Bronchial epithelial cell (primary cell): ENCODE data around the gene TAPBPL. TPM values are rescaled to one million over a fixed set of nuclear protein-coding genes. Genes with fewer than 3 reads are reported as not detected.

Experiments used
- DNase-seq: peaks from one replicate; pipeline ENCODE4 v3.0.0-alpha.2; 2010; ENCODE audit warnings: low read depth
- FAIRE-seq: peaks from 2 replicates; lab custom pipeline; 2011; peaks lifted over from hg19 to GRCh38; lab: Jason Lieb, UNC
- H3K27me3 ChIP-seq: 2 replicates; pipeline ENCODE4 v1.5.1; 2011; ENCODE audit warnings: low read length; ENCODE audit not compliant: control insufficient read depth, insufficient read depth
- H3K36me3 ChIP-seq: 2 replicates; pipeline ENCODE4 v1.5.1; 2011; ENCODE audit warnings: low read length; ENCODE audit not compliant: control insufficient read depth, insufficient read depth
- H3K4me3 ChIP-seq: 2 replicates; pipeline ENCODE4 v1.5.1; 2011; ENCODE audit warnings: mild to moderate bottlenecking, low read depth, low read length, control low read depth
- total RNA-seq: library from RNA; depleted of rRNA; stranded (reverse); fragments of >200 nt; gene quantifications from 2 replicates; pipeline ENCODE4 v1.2.1, GENCODE V29; 2014
- TF ChIP-seq, protein P1 (sequence below): IDR thresholded peaks from 2 replicates; pipeline ENCODE4 v1.5.1; 2011; ENCODE audit warnings: mild to moderate bottlenecking, moderate library complexity, low read length, control low read depth, inconsistent platforms; ENCODE audit not compliant: insufficient read depth, severe bottlenecking

Gene TAPBPL
- total RNA-seq, 1 donor from 2014 or later, result 1.8 TPM

DNA sequence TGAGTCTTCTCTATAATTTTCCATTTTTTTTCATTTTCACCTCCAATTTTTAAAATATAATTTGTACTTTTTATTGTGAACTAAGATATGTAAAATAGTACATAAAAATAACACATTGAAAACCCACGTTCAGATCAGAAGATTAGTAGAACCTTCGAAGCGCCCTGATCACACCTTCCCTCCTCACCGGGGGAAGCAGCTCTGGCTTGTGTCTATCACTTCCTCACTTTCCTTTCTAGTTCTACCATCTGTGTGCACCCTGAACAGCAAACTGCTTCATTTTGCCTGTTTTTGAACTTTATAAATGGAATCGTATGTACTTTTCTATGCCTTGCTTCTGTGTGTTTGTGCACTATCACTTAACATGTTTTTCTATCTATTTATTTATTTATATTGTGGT, 18.9 kb upstream of the TAPBPL start:
- no peak overlapping the region for H3K4me3 ChIP-seq
- no peaks in the 10 kb centered on the region for H3K27me3 ChIP-seq
- FAIRE-seq (no peak), DNase-seq (no peak)
- no peaks in the 10 kb centered on the region for H3K36me3 ChIP-seq
- TF ChIP-seq, protein P1, sequence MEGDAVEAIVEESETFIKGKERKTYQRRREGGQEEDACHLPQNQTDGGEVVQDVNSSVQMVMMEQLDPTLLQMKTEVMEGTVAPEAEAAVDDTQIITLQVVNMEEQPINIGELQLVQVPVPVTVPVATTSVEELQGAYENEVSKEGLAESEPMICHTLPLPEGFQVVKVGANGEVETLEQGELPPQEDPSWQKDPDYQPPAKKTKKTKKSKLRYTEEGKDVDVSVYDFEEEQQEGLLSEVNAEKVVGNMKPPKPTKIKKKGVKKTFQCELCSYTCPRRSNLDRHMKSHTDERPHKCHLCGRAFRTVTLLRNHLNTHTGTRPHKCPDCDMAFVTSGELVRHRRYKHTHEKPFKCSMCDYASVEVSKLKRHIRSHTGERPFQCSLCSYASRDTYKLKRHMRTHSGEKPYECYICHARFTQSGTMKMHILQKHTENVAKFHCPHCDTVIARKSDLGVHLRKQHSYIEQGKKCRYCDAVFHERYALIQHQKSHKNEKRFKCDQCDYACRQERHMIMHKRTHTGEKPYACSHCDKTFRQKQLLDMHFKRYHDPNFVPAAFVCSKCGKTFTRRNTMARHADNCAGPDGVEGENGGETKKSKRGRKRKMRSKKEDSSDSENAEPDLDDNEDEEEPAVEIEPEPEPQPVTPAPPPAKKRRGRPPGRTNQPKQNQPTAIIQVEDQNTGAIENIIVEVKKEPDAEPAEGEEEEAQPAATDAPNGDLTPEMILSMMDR, result no peak

DNA sequence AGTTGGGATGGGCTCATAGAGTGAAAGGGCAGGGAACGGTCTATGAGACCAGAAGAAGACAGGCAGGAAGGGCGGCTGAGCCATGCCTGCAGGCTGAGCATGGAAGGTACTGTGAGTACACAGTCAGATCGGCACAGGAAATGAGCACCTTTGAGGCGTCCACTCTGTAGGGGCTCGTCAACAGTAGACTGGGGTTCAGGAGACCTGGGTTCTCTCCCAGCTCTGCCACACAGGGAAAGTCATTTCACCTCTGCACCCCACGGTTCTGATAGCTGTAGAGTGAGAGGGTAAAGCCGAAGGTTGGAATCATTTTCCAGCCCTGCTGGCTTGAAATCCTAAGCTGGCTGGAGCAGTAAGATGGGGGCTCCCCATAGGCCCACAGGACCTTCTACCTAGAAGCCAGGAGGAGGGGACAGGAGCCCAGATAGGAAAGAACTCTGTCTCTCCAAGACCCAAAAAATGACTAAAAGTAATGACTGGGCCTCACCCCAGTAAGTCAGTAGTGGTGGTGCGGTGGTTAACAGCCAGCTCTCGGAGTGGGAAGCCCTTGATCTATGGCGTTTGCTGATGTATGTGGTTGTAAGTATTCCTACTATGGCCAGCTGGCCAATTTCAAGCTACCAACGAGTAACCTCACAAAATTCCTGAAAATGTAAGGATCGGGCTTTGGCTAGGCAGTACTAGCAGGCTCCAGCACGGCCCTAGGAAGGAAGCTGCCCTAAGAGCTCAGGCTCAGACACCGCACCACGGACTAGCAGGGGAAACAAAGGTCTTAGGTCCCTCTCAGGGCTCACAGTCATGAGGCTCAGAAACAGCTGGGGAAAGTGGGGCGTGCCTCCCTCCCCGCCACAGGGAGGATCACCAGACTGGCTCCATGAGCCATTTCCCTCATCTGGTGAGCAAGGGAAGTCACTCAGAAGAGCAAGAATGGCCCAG, 17.4 kb upstream of the TAPBPL start:
- FAIRE-seq, result no peak
- H3K4me3 ChIP-seq, result no peak overlapping the region
- TF ChIP-seq, protein P1, result no peak
- no peak for DNase-seq
- H3K36me3 ChIP-seq, result no peaks in the 10 kb centered on the region
- H3K27me3 ChIP-seq, result no peaks in the 10 kb centered on the region

DNA sequence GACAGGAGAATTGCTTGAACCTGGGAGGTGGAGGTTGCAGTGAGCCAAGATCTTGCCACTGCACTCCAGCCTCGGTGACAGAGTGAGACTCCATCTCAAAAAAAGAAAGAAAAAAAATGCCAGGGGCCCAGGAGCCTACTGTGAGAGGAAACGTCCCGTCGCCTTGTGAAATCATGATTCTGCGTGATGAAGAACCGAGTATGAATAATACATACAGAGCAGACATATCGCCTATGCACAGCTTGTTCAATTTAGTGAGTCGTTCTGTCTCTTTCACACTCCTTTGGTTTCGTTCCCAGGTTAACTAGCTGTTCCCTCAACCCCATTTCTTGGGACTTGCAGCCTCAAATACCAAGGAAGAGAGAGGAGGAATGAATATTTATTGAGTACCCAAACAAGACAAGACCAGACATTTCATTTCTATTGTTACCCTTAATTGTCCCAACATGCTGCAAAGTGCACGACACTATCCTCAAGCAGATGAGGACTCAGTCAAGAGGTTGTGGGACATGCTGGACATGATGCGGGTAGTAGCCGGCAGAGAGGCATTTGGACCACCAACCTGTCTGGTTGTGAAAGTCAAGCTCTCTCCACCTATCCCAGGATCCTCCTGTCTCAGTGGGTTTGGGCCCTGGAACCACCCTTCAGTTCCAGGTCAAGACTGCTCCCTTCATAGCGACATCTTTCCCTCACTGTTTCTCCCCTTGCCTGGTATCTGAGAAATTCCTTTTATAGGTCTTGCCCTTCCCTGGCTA, 15.7 kb upstream of the TAPBPL start:
- no peak overlapping the region for H3K4me3 ChIP-seq
- DNase-seq (no peak), FAIRE-seq (no peak)
- no peaks in the 10 kb centered on the region for H3K36me3 ChIP-seq
- no peaks in the 10 kb centered on the region for H3K27me3 ChIP-seq
- TF ChIP-seq, protein P1, result no peak

DNA sequence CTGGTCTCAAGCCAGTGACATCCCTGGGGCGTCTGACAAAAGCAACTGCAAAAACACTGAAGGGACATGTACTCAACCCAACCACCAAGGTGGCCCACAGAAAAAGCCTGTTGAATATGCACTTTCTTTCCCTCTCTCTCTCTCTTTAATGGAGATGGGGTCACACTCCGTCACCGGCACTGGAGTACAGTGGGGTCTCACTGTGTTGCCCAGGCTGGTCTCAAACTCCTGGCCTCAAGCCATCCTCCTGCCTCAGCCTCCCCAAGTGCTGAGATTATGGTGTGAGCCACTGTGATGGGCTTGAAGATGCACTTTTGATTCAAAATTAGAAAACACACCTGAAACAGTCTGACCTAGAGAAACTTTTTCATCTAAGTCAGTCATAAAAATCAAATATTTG, 14.3 kb upstream of the TAPBPL start:
- no peaks in the 10 kb centered on the region for H3K27me3 ChIP-seq
- FAIRE-seq (no peak), DNase-seq (no peak)
- H3K36me3 ChIP-seq, result no peaks in the 10 kb centered on the region
- TF ChIP-seq, protein P1, result no peak
- no peak overlapping the region for H3K4me3 ChIP-seq

DNA sequence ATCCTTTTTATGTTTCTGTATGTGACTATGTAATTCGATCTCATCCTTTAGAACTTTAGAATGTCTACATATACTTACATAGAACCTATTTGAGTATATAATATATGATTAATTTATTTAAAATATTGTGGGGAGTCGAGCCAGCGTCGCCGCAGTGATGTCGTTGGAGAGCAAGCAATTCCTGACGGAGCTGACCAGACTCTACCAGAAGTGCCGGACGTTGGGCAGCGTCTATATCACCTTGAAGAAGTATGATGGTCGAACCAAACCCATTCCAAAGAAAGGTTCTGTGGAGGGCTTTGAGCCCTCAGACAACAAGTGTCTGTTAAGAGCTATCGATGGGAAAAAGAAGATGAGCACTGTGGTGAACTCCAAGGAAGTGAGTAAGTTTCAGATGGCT, 13.5 kb upstream of the TAPBPL start:
- no peak for FAIRE-seq
- no peaks in the 10 kb centered on the region for H3K36me3 ChIP-seq
- TF ChIP-seq, protein P1, result no peak
- DNase-seq, result no peak
- no peak overlapping the region for H3K4me3 ChIP-seq
- H3K27me3 ChIP-seq, result no peaks in the 10 kb centered on the region
